Activated B cell treated with CpG ODN at 0.5 μM for 24 hours (primary cell): ENCODE results near the gene PARVB. TPM values are rescaled to one million over a fixed set of nuclear protein-coding genes. Genes with fewer than 3 reads are reported as not detected.

Experiments
- ATAC-seq: fragments of 200-7000 bp; cut with Tn5 transposase; one replicate; pipeline ENCODE4 v1.10.0; 2021; ENCODE audit warnings: low read depth, mild to moderate bottlenecking, moderate library complexity
- CTCF ChIA-PET: fragments of 350-600 bp; sonication (Branson Sonifier 250); formaldehyde crosslinking; loops from one replicate; lab custom pipeline; 2021; ENCODE audit warnings: antibody characterized with exemption; lab: Charles Lee
- POLR2A ChIA-PET: fragments of 350-600 bp; sonication (Branson Sonifier 250); formaldehyde crosslinking; loops from one replicate; lab custom pipeline; 2021; ENCODE audit warnings: antibody characterized with exemption; lab: Charles Lee
- DNase-seq: peaks from one replicate; pipeline ENCODE4 v3.0.0; 2022
- H3K27ac Mint-ChIP-seq: one replicate; pipeline ENCODE4 v1.8.0; 2020; ENCODE audit warnings: mixed read lengths
- H3K27me3 Mint-ChIP-seq: one replicate; pipeline ENCODE4 v1.8.0; 2021; ENCODE audit warnings: mixed read lengths
- H3K36me3 Mint-ChIP-seq: one replicate; pipeline ENCODE4 v1.8.0; 2021; ENCODE audit warnings: low read depth, mixed read lengths
- H3K4me1 Mint-ChIP-seq: one replicate; pipeline ENCODE4 v1.8.0; 2021; ENCODE audit warnings: mixed read lengths
- H3K4me3 Mint-ChIP-seq: one replicate; pipeline ENCODE4 v1.8.0; 2020; ENCODE audit warnings: mild to moderate bottlenecking, mixed read lengths
- H3K9me3 Mint-ChIP-seq: one replicate; pipeline ENCODE4 v1.8.0; 2020; ENCODE audit warnings: mixed read lengths
- intact Hi-C: fragments of 100-400 bp; cut with micrococcal nuclease; formaldehyde crosslinking; loops from one replicate; pipeline ENCODE4 v1.15.1; 2024
- total RNA-seq: library from RNA; stranded (reverse); gene quantifications from 2 replicates; pipeline ENCODE4 v1.2.3, GENCODE V29; 2022
- TF ChIP-seq, protein P1 (sequence below): fragments of 200-600 bp; IDR thresholded peaks from one replicate; pipeline ENCODE4 v1.8.0; 2022; ENCODE audit warnings: antibody characterized with exemption, mild to moderate bottlenecking

Gene PARVB
- total RNA-seq, 1 donor from 2014 or later = 53.5 TPM

DNA sequence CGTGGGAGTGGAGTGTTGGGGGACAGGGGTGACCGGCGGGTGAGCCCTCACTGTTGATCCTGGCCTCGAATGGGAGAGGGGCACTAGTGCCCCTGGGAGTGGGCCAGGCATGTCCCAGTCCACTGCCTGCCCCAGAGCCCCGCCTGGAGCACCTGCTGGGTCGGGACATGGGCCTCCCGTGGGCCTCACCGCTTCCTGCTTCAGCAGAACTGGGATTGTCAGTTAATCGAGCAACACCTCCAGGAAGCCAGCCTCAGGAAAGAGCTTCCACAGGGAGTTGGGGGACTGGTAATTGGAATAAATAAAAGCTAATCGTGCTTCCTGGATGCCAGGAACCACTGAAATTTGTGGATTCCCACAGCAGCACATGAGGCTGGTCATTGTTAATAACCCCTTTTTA lies 43.8 kb downstream of the PARVB start:
- peaks cover 67% of the 10 kb centered on the region for H3K4me1 Mint-ChIP-seq
- no peak for ATAC-seq
- ChIA-PET POLR2A (interaction anchor here (1.0 to 3.1 kb wide), 6 partner anchors 16 to 75 kb away, joined by 3 to 52 read pairs (median 4); partner anchors contain the start of gene PARVB), CTCF (interaction anchor here (0.7 to 4.2 kb wide), 5 partner anchors 14 to 75 kb away, joined by 3 to 41 read pairs (median 4); no protein-coding TSS in a partner anchor)
- no peaks in the 10 kb centered on the region for H3K27me3 Mint-ChIP-seq
- peak overlapping the region; percentile 94 for H3K27ac Mint-ChIP-seq
- no peaks in the 10 kb centered on the region for H3K36me3 Mint-ChIP-seq
- H3K9me3 Mint-ChIP-seq = no peaks in the 10 kb centered on the region
- TF ChIP-seq, protein P1, sequence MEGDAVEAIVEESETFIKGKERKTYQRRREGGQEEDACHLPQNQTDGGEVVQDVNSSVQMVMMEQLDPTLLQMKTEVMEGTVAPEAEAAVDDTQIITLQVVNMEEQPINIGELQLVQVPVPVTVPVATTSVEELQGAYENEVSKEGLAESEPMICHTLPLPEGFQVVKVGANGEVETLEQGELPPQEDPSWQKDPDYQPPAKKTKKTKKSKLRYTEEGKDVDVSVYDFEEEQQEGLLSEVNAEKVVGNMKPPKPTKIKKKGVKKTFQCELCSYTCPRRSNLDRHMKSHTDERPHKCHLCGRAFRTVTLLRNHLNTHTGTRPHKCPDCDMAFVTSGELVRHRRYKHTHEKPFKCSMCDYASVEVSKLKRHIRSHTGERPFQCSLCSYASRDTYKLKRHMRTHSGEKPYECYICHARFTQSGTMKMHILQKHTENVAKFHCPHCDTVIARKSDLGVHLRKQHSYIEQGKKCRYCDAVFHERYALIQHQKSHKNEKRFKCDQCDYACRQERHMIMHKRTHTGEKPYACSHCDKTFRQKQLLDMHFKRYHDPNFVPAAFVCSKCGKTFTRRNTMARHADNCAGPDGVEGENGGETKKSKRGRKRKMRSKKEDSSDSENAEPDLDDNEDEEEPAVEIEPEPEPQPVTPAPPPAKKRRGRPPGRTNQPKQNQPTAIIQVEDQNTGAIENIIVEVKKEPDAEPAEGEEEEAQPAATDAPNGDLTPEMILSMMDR = no peak
- intact Hi-C loops = loop anchor here (1.0 to 5.0 kb wide), 5 partner anchors 20 to 114 kb away; partner anchors contain the start of gene PARVG
- no peak for DNase-seq
- H3K4me3 Mint-ChIP-seq = peak overlapping the region; percentile 76

DNA sequence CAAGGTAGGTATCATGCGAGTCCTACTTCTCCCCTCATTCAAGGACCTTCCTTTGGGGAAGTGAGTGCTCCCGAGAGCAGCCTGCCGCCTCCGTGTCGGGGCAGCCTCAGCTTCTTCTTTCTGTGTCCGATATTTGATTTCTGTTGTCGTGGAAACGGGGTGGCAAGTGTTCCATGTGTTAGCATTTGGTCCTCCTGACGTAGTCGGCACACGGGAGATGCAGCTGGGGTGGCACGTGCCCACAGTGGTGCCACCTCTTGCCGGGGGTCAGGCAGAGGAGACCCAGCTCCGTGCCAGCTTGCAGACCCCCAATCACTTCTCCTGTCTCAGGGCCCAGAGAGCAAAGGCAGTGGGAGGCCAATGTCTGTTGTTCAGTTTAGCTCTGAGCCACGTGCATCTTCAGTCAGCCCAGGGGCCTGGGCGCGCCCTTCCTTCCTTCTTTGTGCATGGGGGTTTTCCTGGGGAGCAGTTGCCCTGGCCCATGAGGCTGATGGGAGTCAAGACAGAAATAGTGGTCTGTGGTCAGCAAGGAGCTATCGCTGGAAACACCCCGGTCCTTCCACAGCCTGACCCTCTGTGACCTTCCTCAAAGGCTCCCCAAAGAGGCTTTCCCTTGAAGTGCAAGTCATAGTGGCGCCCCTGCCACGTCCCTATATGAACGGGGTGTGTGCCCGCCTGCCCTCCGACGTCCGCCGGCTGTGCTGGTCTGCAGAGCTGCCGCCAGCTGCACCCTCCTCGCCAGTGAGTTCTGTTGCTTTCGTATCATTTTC lies 44.5 kb downstream of the PARVB start:
- peak; percentile 56 for DNase-seq

DNA sequence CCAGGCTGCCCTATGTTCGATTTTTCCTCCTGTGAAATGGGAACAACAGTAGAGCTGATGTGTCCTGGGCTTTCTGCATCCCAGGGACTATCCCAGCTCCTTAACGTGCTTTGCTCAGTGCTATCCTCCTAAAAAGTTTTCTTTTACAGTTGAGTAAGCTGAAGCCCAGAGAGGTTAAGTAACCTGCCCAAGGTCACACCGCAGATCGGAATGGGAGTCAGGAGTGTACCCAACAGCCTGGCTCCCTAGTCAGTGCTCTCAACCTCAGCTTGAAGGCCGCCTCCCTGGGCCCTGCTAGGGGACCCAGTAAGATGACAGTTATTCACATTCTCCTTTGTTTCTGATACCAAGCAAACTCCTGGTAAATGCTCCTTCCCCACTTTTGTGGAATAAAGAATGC lies 45.9 kb downstream of the PARVB start:
- H3K27ac Mint-ChIP-seq = no peak overlapping the region
- peaks cover 58% of the 10 kb centered on the region for H3K4me1 Mint-ChIP-seq
- ATAC-seq (no peak), DNase-seq (no peak)
- TF ChIP-seq, protein P1 = no peak
- intact Hi-C loops = no loop called here
- H3K4me3 Mint-ChIP-seq = peak overlapping the region; percentile 15
- no peaks in the 10 kb centered on the region for H3K9me3 Mint-ChIP-seq
- ChIA-PET POLR2A (interaction anchor here (3.1 kb wide), 1 partner anchor 44 kb away, joined by 52 read pairs; the partner anchor contains the start of gene PARVB), CTCF (interaction anchor here (4.1 to 4.2 kb wide), 2 partner anchors 12 to 77 kb away, joined by 22 to 41 read pairs; no protein-coding TSS in a partner anchor)
- no peaks in the 10 kb centered on the region for H3K27me3 Mint-ChIP-seq
- peaks cover 1% of the 10 kb centered on the region for H3K36me3 Mint-ChIP-seq

More for the DNA sequence above, 44.5 kb downstream of the PARVB start:
- peak overlapping the region; percentile 76 for H3K4me3 Mint-ChIP-seq
- POLR2A ChIA-PET = interaction anchor here (1.0 to 3.1 kb wide), 8 partner anchors 15 to 75 kb away, joined by 3 to 52 read pairs (median 5); partner anchors contain the start of gene PARVB
- peak overlapping the region; percentile 94 for H3K27ac Mint-ChIP-seq
- no peaks in the 10 kb centered on the region for H3K9me3 Mint-ChIP-seq
- TF ChIP-seq, protein P1 = no peak
- H3K36me3 Mint-ChIP-seq = no peaks in the 10 kb centered on the region
- H3K27me3 Mint-ChIP-seq = no peaks in the 10 kb centered on the region
- ATAC-seq = peak; percentile 62
- H3K4me1 Mint-ChIP-seq = peaks cover 65% of the 10 kb centered on the region
- CTCF ChIA-PET = interaction anchor here (0.7 to 4.2 kb wide), 8 partner anchors 11 to 75 kb away, joined by 3 to 41 read pairs (median 4); partner anchors contain the start of gene PARVB
- intact Hi-C loops = loop anchor here (1.0 to 5.0 kb wide), 5 partner anchors 20 to 114 kb away; partner anchors contain the start of gene PARVG

DNA sequence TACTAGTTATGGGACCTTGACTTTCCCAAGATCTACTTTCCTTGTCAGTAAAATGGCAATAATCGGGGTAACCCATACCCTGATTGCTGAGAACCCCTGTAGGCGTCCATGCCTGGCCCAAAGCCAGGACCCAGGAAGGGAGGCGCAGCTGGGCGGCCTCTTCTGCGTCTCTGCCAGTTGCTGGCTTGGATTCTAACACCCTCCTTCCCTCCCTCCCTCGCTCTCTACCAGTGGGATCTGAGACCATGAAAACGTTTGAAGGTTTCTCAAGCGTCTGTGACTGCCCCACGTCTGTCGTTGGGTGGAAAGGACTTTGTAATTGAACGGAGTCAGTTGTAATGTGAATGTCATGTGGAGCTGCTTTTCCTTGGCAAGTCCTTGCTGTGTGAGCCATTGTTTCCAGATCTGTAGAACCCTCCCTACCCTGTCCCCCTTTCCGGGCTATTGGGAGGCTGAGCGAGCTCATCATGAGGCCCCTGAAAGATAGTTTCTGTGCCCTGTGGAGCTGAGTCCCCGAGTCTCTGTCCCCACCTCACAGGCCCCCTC lies 47.8 kb downstream of the PARVB start:
- DNase-seq (no peak), ATAC-seq (no peak)
- ChIA-PET CTCF (interaction anchor here (1.1 to 1.7 kb wide), 3 partner anchors 10 to 78 kb away, joined by 4 to 5 read pairs (median 4); no protein-coding TSS in a partner anchor), POLR2A (interaction anchor here (1.7 kb wide), 1 partner anchor 45 kb away, joined by 3 read pairs; no protein-coding TSS in a partner anchor)
- intact Hi-C loops = no loop called here
- Mint-ChIP-seq H3K9me3 (no peaks in the 10 kb centered on the region), H3K4me1 (peaks cover 46% of the 10 kb centered on the region), H3K36me3 (peaks cover 6% of the 10 kb centered on the region), H3K4me3 (no peak overlapping the region), H3K27ac (no peak overlapping the region), H3K27me3 (no peaks in the 10 kb centered on the region)
- TF ChIP-seq, protein P1 = no peak
